ENCODE data around the gene PDGFRB.

DNA sequence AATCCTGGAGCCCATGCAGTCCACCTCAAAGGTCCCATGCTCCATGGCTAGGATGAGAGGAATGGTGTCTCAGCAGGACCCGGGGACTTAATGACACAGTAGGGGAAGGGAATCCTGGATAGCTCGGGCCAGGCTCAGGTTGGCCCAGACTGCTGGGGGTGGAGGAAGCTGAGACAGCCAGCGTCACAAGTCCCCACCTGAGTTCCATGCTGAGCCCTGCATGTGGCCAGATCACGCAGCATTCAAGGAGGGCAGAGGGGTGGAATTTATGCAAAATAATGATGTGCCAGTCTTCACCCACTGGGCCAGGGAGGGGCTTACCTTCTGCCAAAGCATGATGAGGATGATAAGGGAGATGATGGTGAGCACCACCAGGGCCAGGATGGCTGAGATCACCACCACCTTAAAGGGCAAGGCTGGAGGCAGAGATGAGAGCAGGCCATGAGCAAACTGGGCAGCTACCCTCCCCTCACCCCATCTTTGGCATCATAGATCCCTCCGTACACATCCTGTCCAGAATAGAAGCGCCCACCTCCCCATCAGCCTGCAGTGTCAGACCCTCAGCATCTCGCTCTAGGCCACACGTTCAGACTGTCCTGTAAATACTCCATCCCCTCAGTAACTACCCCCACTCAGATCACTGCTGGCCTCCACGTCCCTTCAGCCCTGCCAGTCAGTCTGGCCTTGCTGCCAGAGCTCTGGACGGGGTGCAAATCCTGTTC, 29.3 kb downstream of the PDGFRB start:
- TF ChIP-seq CTCF (conservative IDR thresholded peaks at IDR 0.05 in 1 of 2, IDR thresholded peaks at IDR 0.05 in 1 of 2; ENCODE audit: low read depth in 1 of 2, low read length in 2 of 2), result no peak
- TF ChIP-seq EZH2 (IDR thresholded peaks at IDR 0.05; ENCODE audit: low read length, missing control alignments), result no peak

Measured in fibroblast of lung (primary cell).